ENCODE measurements around the gene RIN1.

DNA sequence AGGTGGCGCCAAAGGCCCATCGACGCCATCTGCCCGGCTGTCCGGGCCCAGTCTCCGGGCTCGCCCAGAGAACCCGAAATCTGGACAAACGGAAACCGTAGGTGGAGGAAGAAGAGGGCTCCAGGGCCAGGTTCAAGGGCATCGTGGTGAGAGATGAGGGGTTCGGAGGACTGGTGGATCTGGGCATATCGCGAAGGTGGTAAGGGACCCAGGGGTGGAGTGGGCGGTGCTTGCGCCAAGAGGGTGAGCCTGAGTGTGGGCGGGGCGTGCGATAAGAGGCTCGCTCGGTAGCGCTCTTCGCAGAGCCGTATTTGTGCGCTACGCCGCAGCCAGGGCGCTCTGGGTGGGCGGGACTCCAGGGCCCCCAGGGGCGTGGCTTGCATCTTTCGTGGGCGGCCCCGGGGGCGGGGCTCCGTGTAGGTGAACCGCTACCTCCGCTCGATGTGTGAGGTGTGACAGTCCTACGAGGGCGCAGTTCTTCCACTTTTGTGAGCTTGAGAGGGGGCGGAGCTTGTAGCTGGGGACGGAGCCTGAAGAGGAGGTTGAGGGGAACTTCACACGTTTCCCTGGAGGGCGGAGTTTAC, 24.2 kb downstream of the RIN1 start:
- TF ChIP-seq ZC3H4 (CRISPR knock-in tag; IDR thresholded peaks at IDR 0.05; ENCODE audit: borderline replicate concordance), result no peak
- no peak for TF ChIP-seq SMARCA5 (IDR thresholded peaks at IDR 0.05)
- TF ChIP-seq ZNF121 (CRISPR knock-in tag; conservative IDR thresholded peaks at IDR 0.05), result no peak

Measured in K562 (cell line).